Heart left ventricle (tissue), 16 donors: Measurements from ENCODE around the gene XAGE2. TPM values are rescaled to one million over a fixed set of nuclear protein-coding genes. Genes with fewer than 3 reads are reported as not detected.

Experiments
- ATAC-seq, 4 donors: fragments of 200-7000 bp; cut with Tn5 transposase; one replicate each; pipeline ENCODE4 v1.9.1; 2020 to 2022; ENCODE audit warnings: moderate library complexity in 4 of 4, mild to moderate bottlenecking in 3 of 4, moderate number of reproducible peaks in 1 of 4
- DNase-seq, 5 donors: peaks; one replicate each; pipeline ENCODE4 v3.0.0-alpha.2; 2020
- H3K27ac ChIP-seq, 12 donors: fragments of 200-600 bp; sonication (generic) in 4 of 12; one replicate each; pipeline versions ENCODE4 v1.5.0 to v1.8.0; 2016 to 2022; ENCODE audit warnings: mild to moderate bottlenecking in 2 of 12
- H3K27me3 ChIP-seq, 9 donors: fragments of 200-600 bp; sonication (generic) in 2 of 9; one replicate each; pipeline versions ENCODE4 v1.5.1 to v1.8.0; 2016 to 2022; ENCODE audit warnings: mild to moderate bottlenecking in 3 of 9
- H3K36me3 ChIP-seq, 9 donors: fragments of 200-600 bp; sonication (generic) in 2 of 9; one replicate each; pipeline versions ENCODE4 v1.5.0 to v1.8.0; 2018 to 2022; ENCODE audit warnings: mild to moderate bottlenecking in 2 of 9
- H3K4me1 ChIP-seq, 12 donors: fragments of 200-600 bp; sonication (generic) in 4 of 12; one replicate each; pipeline versions ENCODE4 v1.5.0 to v1.8.0; 2016 to 2022; ENCODE audit warnings: mild to moderate bottlenecking in 3 of 12
- H3K4me3 ChIP-seq, 12 donors: fragments of 200-600 bp; sonication (generic) in 4 of 12; one replicate each; pipeline versions ENCODE4 v1.5.0 to v1.8.0; 2017 to 2022; ENCODE audit warnings: mild to moderate bottlenecking in 9 of 12, moderate library complexity in 4 of 12
- H3K9me3 ChIP-seq, 12 donors: fragments of 200-600 bp; sonication (generic) in 4 of 12; one replicate each; pipeline versions ENCODE4 v1.5.0 to v1.8.0; 2016 to 2022; ENCODE audit warnings: mild to moderate bottlenecking in 1 of 12
- CTCF ChIP-seq, 12 donors: fragments of 200-600 bp; sonication (generic) in 4 of 12; IDR thresholded peaks; one replicate each; pipeline versions ENCODE4 v1.5.0 to v1.8.0; 2018 to 2022; ENCODE audit warnings: antibody characterized with exemption in 12 of 12, mild to moderate bottlenecking in 5 of 12
- POLR2A ChIP-seq, 2 donors: fragments of 450-650 bp; IDR thresholded peaks; one replicate each; pipeline ENCODE4 v1.6.1; 2017; ENCODE audit warnings: antibody characterized with exemption in 2 of 2, mild to moderate bottlenecking in 2 of 2, moderate library complexity in 2 of 2
- WGBS, 4 donors: extraction: QIAGEN DNeasy Blood & Tissue Kit in 2 of 4; methylation state at CpG; one replicate each; pipeline versions ENCODE4 v1.1.5 to v1.1.7; 2013 to 2018; 5-methylcytosine and 5-hydroxymethylcytosine counted together
- intact Hi-C, 10 donors: fragments of 100-400 bp; cut with DNase I; formaldehyde crosslinking; loops; one replicate each; pipeline versions ENCODE4 v1.11.1 to v1.14.2; 2022
- polyA plus RNA-seq, 2 donors: library from polyadenylated mRNA; stranded (reverse); fragments of 200-250 nt; gene quantifications; one replicate each; pipeline ENCODE4 v1.2.3, GENCODE V29; 2013
- total RNA-seq, 9 donors: library from RNA; depleted of rRNA in 2 of 9; stranded (reverse); fragments of >200 nt in 2 of 9; fragmentation: NEBNext Ultra II Directional in 3 of 9; extraction: Animal tissue kit (Norgen Biotek cat#: 25700) in 3 of 9; gene quantifications; one replicate each; pipeline versions ENCODE4 v1.1.0 to v1.2.4, GENCODE V29; 2016 to 2023
- donor health status: ischemic (EF 13 %, LVEDD 7.1; RV severe dilation, severe dysfunction).
- donor health status: healthy with polysubstance abuse.
- donor health status: DM: no; HTN: yes; CAD: no.
- donor health status: DM: no; HTN: no; CAD: no.
- donor health status: ischemic (EF 25% LVEDD 6.9; RV normal size, moderate dysfunction).
- donor health status: ischemic (EF 25% LVEDD 5.7; RV mildly dilated, moderate dysfunction).
- donor health status: healthy.
- donor health status: DM: yes; HTN: yes; CAD: no.
- donor health status: ischemic (EF 35%, LVEDD 5.7; RV mildly dilated, moderate dysfunction).
- donor health status: nonischemic (EF 11% LVEDD 7.7; RV severe dilation, severe dysfunction).
- donor health status: DM: yes; HTN: yes; CAD: no.
- donor health status: PGD.
- donor health status: ischemic (EF 29% LVEDD 5.4; RV normal size, mild dysfunction).
- donor health status: nonischemic (EF 23%, LVEDD 6.1; RV moderate dilation, normal function).

XAGE2 gene
- total and polyA plus RNA-seq, 11 donors: not detected

- no peak overlapping the region for H3K27ac ChIP-seq
- intact Hi-C loops: no loop called here
- H3K4me3 ChIP-seq: no peak overlapping the region
- ATAC-seq (no peak), DNase-seq (no peak)
- no peaks in the 10 kb centered on the region for H3K4me1 ChIP-seq
- H3K27me3 ChIP-seq: peaks cover 0 to 26% (median 0%) of the 10 kb centered on the region in 9 donors
- WGBS, 4 donors: 56 to 80% (median 72%) methylated on average over 8 of the region's 8 CpGs
- TF ChIP-seq POLR2A (IDR thresholded peaks at IDR 0.05) (no peak), CTCF (IDR thresholded peaks at IDR 0.05) (no peak)
- no peaks in the 10 kb centered on the region for H3K36me3 ChIP-seq
- H3K9me3 ChIP-seq: no peaks in the 10 kb centered on the region
These were observed 22.4 kb upstream of the XAGE2 start for GRCh38 chrX:52346174-52347165.

- no peak for TF ChIP-seq CTCF (IDR thresholded peaks at IDR 0.05)
- TF ChIP-seq POLR2A (IDR thresholded peaks at IDR 0.05): no peak
- H3K9me3 ChIP-seq: no peaks in the 10 kb centered on the region
- H3K36me3 ChIP-seq: no peaks in the 10 kb centered on the region
- ATAC-seq: no peak
- H3K4me3 ChIP-seq: no peak overlapping the region
- no peak overlapping the region for H3K27ac ChIP-seq
- DNase-seq: no peak
- intact Hi-C loops: no loop called here
- no peaks in the 10 kb centered on the region for H3K4me1 ChIP-seq
- H3K27me3 ChIP-seq: peaks cover 0 to 37% (median 0%) of the 10 kb centered on the region in 9 donors
- 68 to 89% (median 76%) methylated on average over 6 of the region's 6 CpGs for WGBS, 4 donors
These were observed 19.1 kb upstream of the XAGE2 start for GRCh38 chrX:52349681-52350080.

- Histone ChIP-seq H3K4me1 (no peaks in the 10 kb centered on the region), H3K36me3 (no peaks in the 10 kb centered on the region), H3K9me3 (peaks cover 0 to 5% (median 0%) of the 10 kb centered on the region in 12 donors), H3K27ac (no peak overlapping the region), H3K27me3 (peaks cover 0 to 39% (median 0%) of the 10 kb centered on the region in 9 donors), H3K4me3 (no peak overlapping the region)
- 33 to 78% (median 45%) methylated on average over 1 of the region's 1 CpG for WGBS, 4 donors
- ATAC-seq (no peak), DNase-seq (no peak)
- TF ChIP-seq POLR2A (IDR thresholded peaks at IDR 0.05) (no peak), CTCF (IDR thresholded peaks at IDR 0.05) (no peak)
- intact Hi-C loops: no loop called here
These were observed 16.3 kb upstream of the XAGE2 start for GRCh38 chrX:52352551-52352950.

GRCh38 chrX:52353838-52354237 lies 15.0 kb upstream of the XAGE2 start:
- H3K27me3 ChIP-seq: peaks cover 0 to 43% (median 0%) of the 10 kb centered on the region in 9 donors
- TF ChIP-seq POLR2A (IDR thresholded peaks at IDR 0.05) (no peak), CTCF (IDR thresholded peaks at IDR 0.05) (no peak)

More at GRCh38 chrX:52353838-52354237, 15.0 kb upstream of the XAGE2 start:
- H3K9me3 ChIP-seq: peaks cover 0 to 5% (median 0%) of the 10 kb centered on the region in 12 donors
- no peak for ATAC-seq
- H3K27ac ChIP-seq: no peak overlapping the region
- no peaks in the 10 kb centered on the region for H3K36me3 ChIP-seq
- H3K4me3 ChIP-seq: no peak overlapping the region
- H3K4me1 ChIP-seq: no peaks in the 10 kb centered on the region
- intact Hi-C loops: no loop called here
- no peak for DNase-seq
